Right lobe of liver (tissue), 6 donors: ENCODE results near the gene SLC5A3. TPM values are rescaled to one million over a fixed set of nuclear protein-coding genes. Genes with fewer than 3 reads are reported as not detected.

ENCODE experiments used
- ATAC-seq, 4 donors: fragments of 200-7000 bp; cut with Tn5 transposase; one replicate each; pipeline ENCODE4 v1.9.1; 2020; ENCODE audit warnings: mild to moderate bottlenecking in 4 of 4, moderate library complexity in 4 of 4
- DNase-seq, 3 donors: peaks; one replicate each; pipeline ENCODE4 v3.0.0-alpha.2; 2020
- H3K27ac ChIP-seq, 3 donors: fragments of 200-600 bp; one replicate each; pipeline ENCODE4 v1.8.0; 2022
- H3K27me3 ChIP-seq, 2 donors: fragments of 200-600 bp; one replicate each; pipeline ENCODE4 v1.8.0; 2022
- H3K36me3 ChIP-seq, 4 donors: fragments of 200-600 bp; sonication (generic) in 1 of 4; one replicate each; pipeline versions ENCODE4 v1.5.1 to v1.8.0; 2017 to 2022; ENCODE audit warnings: control low read depth in 1 of 4
- H3K4me1 ChIP-seq, 4 donors: fragments of 200-600 bp; sonication (generic) in 1 of 4; one replicate each; pipeline versions ENCODE4 v1.5.1 to v1.8.0; 2017 to 2022; ENCODE audit warnings: control low read depth in 1 of 4
- H3K4me3 ChIP-seq, 3 donors: fragments of 200-600 bp; one replicate each; pipeline ENCODE4 v1.8.0; 2022
- H3K9me3 ChIP-seq, 4 donors: fragments of 200-600 bp; sonication (generic) in 1 of 4; one replicate each; pipeline versions ENCODE4 v1.5.1 to v1.8.0; 2017 to 2022; ENCODE audit warnings: control low read depth in 1 of 4
- POLR2A ChIP-seq: fragments of 450-650 bp; IDR thresholded peaks from one replicate; pipeline ENCODE4 v1.6.1; 2017; ENCODE audit warnings: antibody characterized with exemption, mild to moderate bottlenecking
- WGBS: methylation state at CpG from one replicate; pipeline ENCODE4 v1.1.6; 2018; ENCODE audit warnings: low coverage, low lambda C conversion rate; ENCODE audit not compliant: insufficient coverage; ENCODE audit errors: missing lambda C conversion rate; 5-methylcytosine and 5-hydroxymethylcytosine counted together
- intact Hi-C, 2 donors: fragments of 100-400 bp; cut with DNase I; formaldehyde crosslinking; loops; one replicate each; pipeline versions ENCODE4 v1.11.2 to v1.14.1; 2022
- total RNA-seq, 6 experiments: library from RNA; depleted of rRNA in 2 of 6; stranded (reverse); fragments of >200 nt in 2 of 6; fragmentation: NEBNext Ultra II Directional in 3 of 6; extraction: Animal tissue kit (Norgen Biotek cat#: 25700) in 3 of 6; gene quantifications; one replicate each; pipeline versions ENCODE4 v1.1.0 to v1.2.4, GENCODE V29; 2016 to 2023
- TF ChIP-seq, protein P1 (sequence below), 4 donors: fragments of 200-600 bp in 3 of 4; fragments of 450-650 bp in 1 of 4; IDR thresholded peaks; one replicate each; pipeline versions ENCODE4 v1.5.1 to v1.8.0; 2016 to 2022; ENCODE audit warnings: antibody characterized with exemption in 4 of 4, mild to moderate bottlenecking in 2 of 4
- donor health status: DM: no; HTN: yes; CAD: no.
- donor health status: DM: no; HTN: no; CAD: no.
- donor health status: DM: no; HTN: no; CAD: no.
- donor health status: DM: no; HTN: yes; CAD: no.
- donor health status: DM: no; HTN: yes; CAD: no.

SLC5A3 gene
- total RNA-seq, 6 experiments from 2014 or later = 8.0 to 12.7 (median 10.1) TPM

DNA sequence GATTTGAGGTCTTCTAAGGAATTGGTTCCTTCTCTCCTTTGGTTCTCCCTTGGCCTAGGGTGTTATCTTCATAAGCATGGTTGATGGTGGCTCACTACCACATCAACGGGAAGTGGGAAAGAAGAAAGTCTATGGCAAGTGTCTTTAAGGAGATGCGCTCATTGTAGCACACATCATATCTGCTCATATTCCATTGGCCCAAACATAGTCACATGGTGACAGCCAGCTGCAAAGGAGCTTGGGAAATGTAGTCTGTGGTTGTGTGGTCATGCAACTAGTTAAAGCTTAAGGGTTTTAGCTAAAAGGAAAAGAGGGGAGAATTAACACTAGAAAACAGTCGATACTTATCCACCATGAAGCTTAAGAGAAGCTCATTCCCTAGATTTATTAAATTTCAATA is 11.4 kb upstream of the SLC5A3 start:
- Histone ChIP-seq H3K4me3 (no peak overlapping the region), H3K4me1 (no peaks in the 10 kb centered on the region), H3K27ac (no peak overlapping the region), H3K9me3 (no peaks in the 10 kb centered on the region), H3K27me3 (no peaks in the 10 kb centered on the region), H3K36me3 (no peaks in the 10 kb centered on the region)
- ATAC-seq (no peak), DNase-seq (no peak)
- TF ChIP-seq, protein P1, sequence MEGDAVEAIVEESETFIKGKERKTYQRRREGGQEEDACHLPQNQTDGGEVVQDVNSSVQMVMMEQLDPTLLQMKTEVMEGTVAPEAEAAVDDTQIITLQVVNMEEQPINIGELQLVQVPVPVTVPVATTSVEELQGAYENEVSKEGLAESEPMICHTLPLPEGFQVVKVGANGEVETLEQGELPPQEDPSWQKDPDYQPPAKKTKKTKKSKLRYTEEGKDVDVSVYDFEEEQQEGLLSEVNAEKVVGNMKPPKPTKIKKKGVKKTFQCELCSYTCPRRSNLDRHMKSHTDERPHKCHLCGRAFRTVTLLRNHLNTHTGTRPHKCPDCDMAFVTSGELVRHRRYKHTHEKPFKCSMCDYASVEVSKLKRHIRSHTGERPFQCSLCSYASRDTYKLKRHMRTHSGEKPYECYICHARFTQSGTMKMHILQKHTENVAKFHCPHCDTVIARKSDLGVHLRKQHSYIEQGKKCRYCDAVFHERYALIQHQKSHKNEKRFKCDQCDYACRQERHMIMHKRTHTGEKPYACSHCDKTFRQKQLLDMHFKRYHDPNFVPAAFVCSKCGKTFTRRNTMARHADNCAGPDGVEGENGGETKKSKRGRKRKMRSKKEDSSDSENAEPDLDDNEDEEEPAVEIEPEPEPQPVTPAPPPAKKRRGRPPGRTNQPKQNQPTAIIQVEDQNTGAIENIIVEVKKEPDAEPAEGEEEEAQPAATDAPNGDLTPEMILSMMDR (IDR thresholded peaks at IDR 0.05) = no peak
- no peak for TF ChIP-seq POLR2A
- intact Hi-C loops = no loop called here
- WGBS = 89% methylated on average over 2 of the region's 3 CpGs

DNA sequence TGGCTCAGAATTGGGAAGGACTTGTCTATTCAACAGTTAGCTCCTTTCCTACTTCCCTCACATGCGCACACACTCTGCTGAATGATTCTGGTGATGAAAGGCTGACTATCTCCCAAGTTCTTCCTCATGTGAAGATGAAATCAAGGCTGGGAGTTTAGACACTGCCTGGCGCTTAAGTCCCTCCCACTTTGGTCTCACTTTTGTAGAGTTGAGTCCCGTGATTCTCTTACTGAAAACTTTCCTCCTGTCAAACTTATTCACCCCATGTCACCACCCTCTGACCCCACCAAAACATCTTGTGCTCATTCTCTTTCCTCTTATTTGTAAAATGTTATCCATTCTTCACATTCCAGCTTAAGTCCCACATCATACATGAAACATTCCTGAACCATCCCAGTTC is 8.4 kb upstream of the SLC5A3 start:
- no peaks in the 10 kb centered on the region for H3K9me3 ChIP-seq
- no peaks in the 10 kb centered on the region for H3K36me3 ChIP-seq
- WGBS = 50% methylated on average over 2 of the region's 3 CpGs
- H3K4me1 ChIP-seq = no peaks in the 10 kb centered on the region
- TF ChIP-seq, protein P1 (IDR thresholded peaks at IDR 0.05) = no peak
- TF ChIP-seq POLR2A = no peak
- H3K4me3 ChIP-seq = no peak overlapping the region
- no peak overlapping the region for H3K27ac ChIP-seq
- no peaks in the 10 kb centered on the region for H3K27me3 ChIP-seq
- intact Hi-C loops = no loop called here
- ATAC-seq = no peak
- no peak for DNase-seq

DNA sequence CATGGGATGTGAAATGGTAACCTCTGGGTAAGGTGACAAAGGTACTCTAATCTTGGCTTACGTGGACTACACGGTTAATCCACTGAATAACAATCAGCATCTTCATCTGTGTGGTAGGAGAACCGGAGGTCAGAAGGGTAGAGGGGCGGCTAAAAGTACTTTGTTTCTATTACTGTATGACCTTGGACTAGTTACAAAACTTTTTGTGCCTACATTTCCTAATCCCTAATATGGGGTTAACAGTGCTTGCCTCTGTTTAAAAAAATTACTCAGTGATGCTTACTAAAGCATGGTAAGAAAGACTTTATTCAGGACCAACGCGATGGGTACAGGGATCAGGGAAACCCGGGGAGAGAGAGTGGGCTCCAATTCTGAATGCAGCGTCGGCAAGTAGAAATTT is 1.7 kb upstream of the SLC5A3 start:
- H3K4me1 ChIP-seq = peaks cover 0 to 14% (median 3%) of the 10 kb centered on the region in 4 donors
- no peaks in the 10 kb centered on the region for H3K27me3 ChIP-seq
- no peak overlapping the region for H3K27ac ChIP-seq
- no peak overlapping the region for H3K4me3 ChIP-seq
- ATAC-seq = no peak
- whole genome bisulfite sequencing = 88% methylated on average over 9 of the region's 9 CpGs
- no peak for DNase-seq
- TF ChIP-seq, protein P1 (IDR thresholded peaks at IDR 0.05) = no peak
- TF ChIP-seq POLR2A = no peak
- no peaks in the 10 kb centered on the region for H3K9me3 ChIP-seq
- intact Hi-C loops = no loop called here
- H3K36me3 ChIP-seq = no peaks in the 10 kb centered on the region

DNA sequence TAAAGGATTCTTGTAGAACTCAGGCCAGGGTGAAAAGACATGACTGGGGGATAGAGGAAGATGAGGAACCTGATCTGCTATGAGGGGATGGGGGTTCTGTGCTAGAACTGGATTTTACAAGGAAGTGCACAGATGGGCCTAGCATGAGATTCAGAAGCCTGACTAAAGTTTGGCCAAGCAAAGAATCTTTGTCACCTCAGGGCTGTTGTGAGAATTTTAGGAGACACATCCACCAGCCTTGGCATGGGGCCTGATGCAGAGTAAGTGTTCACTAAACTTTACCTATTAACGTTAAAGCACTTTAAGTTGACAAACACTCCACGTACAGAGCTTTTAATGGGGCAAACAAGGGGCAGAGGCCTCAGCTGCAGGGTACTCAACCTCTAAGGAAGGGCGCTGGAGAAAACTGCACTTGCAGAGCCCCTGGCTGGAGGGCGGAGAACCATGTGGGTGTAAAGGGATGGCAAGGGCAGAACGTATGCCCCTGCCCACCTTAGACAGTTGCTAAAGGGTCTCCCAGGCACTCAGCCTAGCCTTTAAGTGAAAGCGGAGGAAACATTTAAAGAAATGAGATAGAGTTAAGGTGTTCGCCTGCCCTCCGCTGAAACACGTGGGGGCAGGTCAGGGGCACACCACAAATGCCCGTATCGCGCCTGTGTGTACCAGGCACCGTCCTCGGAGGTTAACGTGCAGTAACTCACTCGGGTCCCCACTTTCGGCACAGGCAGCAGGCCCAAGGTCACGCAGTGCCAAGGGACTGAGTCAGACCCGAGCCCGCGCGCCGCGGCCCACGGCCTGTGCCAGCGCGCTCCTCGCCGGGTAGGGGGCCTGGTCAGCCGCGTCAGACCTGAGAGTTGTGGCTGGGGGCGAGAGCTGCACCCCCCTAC is 990 bp upstream of the SLC5A3 start:
- 73% methylated on average over 16 of the region's 32 CpGs for WGBS
- no peak for TF ChIP-seq POLR2A
- TF ChIP-seq, protein P1 (IDR thresholded peaks at IDR 0.05) = no peak
- Histone ChIP-seq H3K27me3 (no peaks in the 10 kb centered on the region), H3K9me3 (no peaks in the 10 kb centered on the region), H3K36me3 (no peaks in the 10 kb centered on the region), H3K4me1 (peaks cover 0 to 14% (median 3%) of the 10 kb centered on the region in 4 donors), H3K27ac (peak overlapping the region; percentile 91 to 99 (median 97)), H3K4me3 (peak overlapping the region; percentile 56 to 75 (median 62))
- intact Hi-C loops = no loop called here
- DNase-seq = peak in 2 of 3 donors; percentile 67 to 74
- ATAC-seq = peak; percentile 34 to 49 (median 38)
